Activated CD8-positive, alpha-beta memory T cell treated with anti-CD3 and anti-CD28 coated beads, Interleukin-2, amount 50 U/mL, for 1 hour (primary cell): ENCODE data around the gene MINDY4.

Source experiments
- DNase-seq: peaks from one replicate; pipeline ENCODE4 v3.0.0-alpha.2; 2020; ENCODE audit errors: extremely low read depth

Gene MINDY4

GRCh38 chr7:30900803-30901362 lies 129.7 kb downstream of the MINDY4 start:
- no peak for DNase-seq

- no peak for DNase-seq
Observed at GRCh38 chr7:30901856-30902255, 130.6 kb downstream of the MINDY4 start.

GRCh38 chr7:30902466-30902865 lies 131.2 kb downstream of the MINDY4 start:
- DNase-seq = no peak

GRCh38 chr7:30903146-30903545 lies 131.9 kb downstream of the MINDY4 start:
- no peak for DNase-seq

GRCh38 chr7:30904561-30904960 lies 133.3 kb downstream of the MINDY4 start:
- no peak for DNase-seq

GRCh38 chr7:30905078-30906012 lies 134.1 kb downstream of the MINDY4 start:
- DNase-seq = no peak

- DNase-seq = no peak
Observed at GRCh38 chr7:30906014-30906413, 134.8 kb downstream of the MINDY4 start.

- DNase-seq = no peak
Observed at GRCh38 chr7:30906515-30907240, 135.5 kb downstream of the MINDY4 start.

- no peak for DNase-seq
Observed at GRCh38 chr7:30907527-30908267, 136.5 kb downstream of the MINDY4 start.

GRCh38 chr7:30908681-30909080 lies 137.5 kb downstream of the MINDY4 start:
- DNase-seq = no peak

- DNase-seq = no peak
Observed at GRCh38 chr7:30909431-30909830, 138.2 kb downstream of the MINDY4 start.

- no peak for DNase-seq
Observed at GRCh38 chr7:30910411-30911073, 139.3 kb downstream of the MINDY4 start.

- DNase-seq = no peak
Observed at GRCh38 chr7:30911133-30911532, 139.9 kb downstream of the MINDY4 start.

GRCh38 chr7:30911561-30911969 lies 140.3 kb downstream of the MINDY4 start, which contains the start of gene AQP1:
AQP1 (plus strand) TSS chr7:30911853; CDS start chr7:30911910, 57 bp downstream.
- DNase-seq = no peak

GRCh38 chr7:30912021-30912730 lies 141.0 kb downstream of the MINDY4 start:
- no peak for DNase-seq

- no peak for DNase-seq
Observed at GRCh38 chr7:30912731-30912985, 141.4 kb downstream of the MINDY4 start.

- no peak for DNase-seq
Observed at GRCh38 chr7:30912986-30913811, 142.0 kb downstream of the MINDY4 start.

GRCh38 chr7:30913821-30914515 lies 142.8 kb downstream of the MINDY4 start:
- DNase-seq = no peak

GRCh38 chr7:30914596-30914995 lies 143.4 kb downstream of the MINDY4 start:
- DNase-seq = no peak
